GM12878 (cell line): ENCODE data around the gene EPGN. TPM values are rescaled to one million over a fixed set of nuclear protein-coding genes. Genes with fewer than 3 reads are reported as not detected.

Experiments used
- ATAC-seq: fragments of 200-7000 bp; cut with Tn5 transposase; 3 replicates; pipeline ENCODE4 v1.9.1; 2020; ENCODE audit warnings: mild to moderate bottlenecking, moderate library complexity
- BruUV-seq: library from RNA; stranded (reverse); fragments of 400-500 nt; replicated peaks from 2 replicates; lab custom pipeline; 2021; lab: Mats Ljungman, UMichigan
- CTCF ChIA-PET: fragments of 300-600 bp; sonication (Branson Sonifier 250); formaldehyde crosslinking; extraction: SDS; loops from one replicate; lab custom pipeline; 2021; ENCODE audit warnings: inconsistent platforms; lab: Yijun Ruan, JAX
- POLR2A ChIA-PET: fragments of 350-600 bp; formaldehyde crosslinking; extraction: SDS; loops from one replicate; lab custom pipeline; 2021; ENCODE audit warnings: inconsistent platforms; lab: Charles Lee
- RAD21 ChIA-PET: fragments of 300-600 bp; sonication (Branson Sonifier 250); formaldehyde crosslinking; loops from one replicate; lab custom pipeline; 2023; ENCODE audit warnings: antibody characterized with exemption; ENCODE audit not compliant: unreplicated experiment; lab: Charles Lee
- SMC1A ChIA-PET: fragments of 300-600 bp; sonication (Branson Sonifier 250); formaldehyde crosslinking; loops from one replicate; lab custom pipeline; 2023; ENCODE audit not compliant: unreplicated experiment, uncharacterized antibody; lab: Charles Lee
- DNase-seq: peaks from one replicate; pipeline ENCODE4 v3.0.0-alpha.2; 2011; ENCODE audit warnings: low read depth, low spot score
- FAIRE-seq: peaks from 3 replicates; lab custom pipeline; 2011; peaks lifted over from hg19 to GRCh38; lab: Jason Lieb, UNC
- H2AFZ ChIP-seq: 2 replicates; pipeline ENCODE4 v1.6.0; 2011; ENCODE audit warnings: low read depth, low read length, control low read depth; ENCODE audit not compliant: control insufficient read depth
- H3K27ac ChIP-seq: 2 replicates; pipeline ENCODE4 v1.5.1; 2011; ENCODE audit warnings: control low read depth; ENCODE audit not compliant: control insufficient read depth, insufficient read depth
- H3K27me3 ChIP-seq, 2 experiments: replicated peaks in 1 of 2; 2 replicates each; pipeline versions ENCODE4 v1.6.0 to v1.6.1; 2011; ENCODE audit warnings: low read length in 1 of 2; ENCODE audit not compliant: control insufficient read depth in 2 of 2, insufficient read depth in 2 of 2
- H3K36me3 ChIP-seq, 2 experiments: 2 replicates each; pipeline ENCODE4 v1.5.1; 2011; ENCODE audit warnings: low read length in 1 of 2; ENCODE audit not compliant: control insufficient read depth in 2 of 2, insufficient read depth in 2 of 2
- H3K4me1 ChIP-seq: 2 replicates; pipeline ENCODE4 v1.6.1; 2011; ENCODE audit warnings: mild to moderate bottlenecking, low read length, moderate library complexity, mixed read lengths; ENCODE audit not compliant: control insufficient read depth, insufficient read depth
- H3K4me2 ChIP-seq: 2 replicates; pipeline ENCODE4 v1.6.0; 2011; ENCODE audit warnings: control low read depth; ENCODE audit not compliant: control insufficient read depth, insufficient read depth
- H3K4me3 ChIP-seq: fragments of 200-600 bp; sonication (generic); 2 replicates; pipeline ENCODE4 v1.5.1; 2016
- H3K79me2 ChIP-seq: 2 replicates; pipeline ENCODE4 v1.6.0; 2011; ENCODE audit warnings: low read length; ENCODE audit not compliant: control insufficient read depth, insufficient read depth
- H3K9ac ChIP-seq: 2 replicates; pipeline ENCODE4 v1.8.0; 2011; ENCODE audit warnings: low read length, control low read depth, mixed read lengths; ENCODE audit not compliant: control insufficient read depth, insufficient read depth
- H3K9me3 ChIP-seq: replicated peaks from 3 replicates; pipeline ENCODE4 v1.5.1; 2011; ENCODE audit warnings: mild to moderate bottlenecking, low read length; ENCODE audit not compliant: control insufficient read depth, insufficient read depth
- H4K20me1 ChIP-seq: 2 replicates; pipeline ENCODE4 v1.6.0; 2011; ENCODE audit not compliant: control insufficient read depth, insufficient read depth
- BHLHE40 ChIP-seq, 2 experiments: fragments of 450-650 bp in 1 of 2; IDR thresholded peaks; 2 replicates each; pipeline ENCODE4 v1.6.1; 2011 to 2017; ENCODE audit warnings: low read depth in 2 of 2, borderline replicate concordance in 1 of 2, improper control_type of control experiment in 1 of 2, low read length in 1 of 2, mild to moderate bottlenecking in 1 of 2
- HDGF ChIP-seq: fragments of 450-650 bp; IDR thresholded peaks from 2 replicates; pipeline ENCODE4 v1.6.1; 2016; ENCODE audit warnings: antibody characterized with exemption
- IRF5 ChIP-seq: fragments of 450-650 bp; IDR thresholded peaks from 2 replicates; pipeline ENCODE4 v1.6.1; 2017; ENCODE audit warnings: borderline replicate concordance
- KDM1A ChIP-seq: fragments of 200-600 bp; sonication (generic); IDR thresholded peaks from 2 replicates; pipeline ENCODE4 v1.6.1; 2016; ENCODE audit warnings: borderline replicate concordance
- MYC ChIP-seq: IDR thresholded peaks from 2 replicates; pipeline ENCODE4 v1.6.1; 2011; ENCODE audit warnings: mild to moderate bottlenecking, low read length, moderate library complexity, inconsistent platforms; ENCODE audit not compliant: insufficient read depth, insufficient replicate concordance, insufficient read length, severe bottlenecking
- NR2C1 ChIP-seq: fragments of 450-650 bp; IDR thresholded peaks from 2 replicates; pipeline ENCODE4 v1.6.1; 2017; ENCODE audit warnings: antibody characterized with exemption, mild to moderate bottlenecking, moderate library complexity
- POLR2AphosphoS5 ChIP-seq: IDR thresholded peaks from 2 replicates; pipeline ENCODE4 v1.6.1; 2011; ENCODE audit warnings: mild to moderate bottlenecking, low read length, inconsistent platforms
- RB1 ChIP-seq: fragments of 450-650 bp; formaldehyde crosslinking; IDR thresholded peaks from 2 replicates; pipeline ENCODE4 v1.6.1; 2017; ENCODE audit warnings: mild to moderate bottlenecking, borderline replicate concordance
- RELA ChIP-seq: fragments of 450-650 bp; IDR thresholded peaks from 2 replicates; pipeline ENCODE4 v1.8.0; 2014; ENCODE audit warnings: borderline replicate concordance; ENCODE audit not compliant: partially characterized antibody
- STAT1 ChIP-seq: fragments of 450-650 bp; conservative IDR thresholded peaks from 2 replicates; pipeline ENCODE4 v1.6.1; 2014; ENCODE audit warnings: antibody characterized with exemption, mild to moderate bottlenecking
- ZBTB4 ChIP-seq: fragments of 450-650 bp; formaldehyde crosslinking; IDR thresholded peaks from 2 replicates; pipeline ENCODE4 v1.4.0; 2022; ENCODE audit warnings: mild to moderate bottlenecking, moderate library complexity
- ZNF217 ChIP-seq: fragments of 450-650 bp; IDR thresholded peaks from 2 replicates; pipeline ENCODE4 v1.6.1; 2017; ENCODE audit warnings: antibody characterized with exemption, mild to moderate bottlenecking
- ZSCAN29 ChIP-seq: fragments of 450-650 bp; IDR thresholded peaks from 2 replicates; pipeline ENCODE4 v1.6.1; 2017; ENCODE audit warnings: mild to moderate bottlenecking, moderate library complexity
- WGBS: methylation state at CpG from one replicate; pipeline ENCODE4 v1.1.6; 2016; ENCODE audit warnings: low lambda C conversion rate; ENCODE audit not compliant: insufficient replicate concordance, insufficient coverage; ENCODE audit errors: missing lambda C conversion rate; 5-methylcytosine and 5-hydroxymethylcytosine counted together
- in situ Hi-C: fragments of 300-500 bp; cut with MboI; formaldehyde crosslinking; loops from 9 replicates; pipeline ENCODE4 v1.14.3; 2018; ENCODE audit warnings: mixed read lengths
- intact Hi-C: fragments of 100-400 bp; cut with micrococcal nuclease; formaldehyde crosslinking; loops from one replicate; pipeline ENCODE4 v1.14.2; 2022; ENCODE audit not compliant: unreplicated experiment
- polyA plus RNA-seq, 11 experiments: library from polyadenylated mRNA; depleted of rRNA in 4 of 11; unstranded in 6 of 11; stranded (reverse) in 5 of 11; fragments of >200 nt; fragmentation: Nextera tagmentation in 4 of 11; fragmentation: Illumina TruSeq in 1 of 11; extraction: Ambion mirVana in 4 of 11; extraction: Trizol in 1 of 11; gene quantifications; 1 replicate in 1 of 11; 2 replicates in 10 of 11; pipeline versions ENCODE4 v1.2.1 to v1.2.3, GENCODE V29; 2011 to 2016; ENCODE audit warnings: inconsistent platforms in 2 of 11, missing spikeins in 2 of 11, low read depth in 1 of 11
- total RNA-seq, 4 experiments: library from RNA; depleted of rRNA in 3 of 4; stranded (reverse); fragments of >200 nt in 3 of 4; fragmentation: Illumina TruSeq in 1 of 4; extraction: Trizol in 1 of 4; gene quantifications; 2 replicates each; pipeline versions ENCODE4 v1.2.1 to v1.2.3, GENCODE V29; 2013 to 2021
- TF ChIP-seq, protein P1 (sequence below): IDR thresholded peaks from 2 replicates; pipeline ENCODE4 v1.6.1; 2011; ENCODE audit warnings: low read depth, low read length, improper control_type of control experiment, borderline replicate concordance
- TF ChIP-seq, protein P2 (sequence below): fragments of 450-650 bp; IDR thresholded peaks from 2 replicates; pipeline ENCODE4 v1.6.1; 2017; ENCODE audit warnings: mild to moderate bottlenecking

Gene EPGN
- total and polyA plus RNA-seq, 10 of the 15 experiments (the other 5 are each of a cell fraction or from before 2014, with no cell fraction given): 0.06 to 0.54 (median 0.28) TPM; not detected in 6

DNA sequence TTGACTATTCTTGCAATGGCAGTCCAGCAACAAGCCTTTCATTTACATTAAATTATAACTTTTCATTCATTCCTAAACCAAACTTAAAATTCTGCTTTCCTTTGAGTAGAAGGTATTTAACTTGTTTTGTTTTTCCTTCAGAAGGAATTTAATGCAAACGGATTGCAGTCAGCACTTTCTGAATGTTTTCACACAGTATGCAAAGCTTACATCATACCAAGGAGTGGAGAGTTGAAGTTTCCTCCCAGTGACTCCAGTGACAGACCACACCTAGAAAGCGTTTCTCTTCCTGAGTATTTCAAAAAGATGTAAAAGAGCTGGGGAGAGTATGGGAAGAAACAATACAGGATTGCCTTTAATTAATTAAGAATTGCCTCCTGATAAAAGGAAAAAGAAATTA lies 8.1 kb downstream of the EPGN start:
- no peak overlapping the region for H3K4me3 ChIP-seq
- intact Hi-C loops (no loop called here), in situ Hi-C loops (no loop called here)
- no peak overlapping the region for H3K9ac ChIP-seq
- H4K20me1 ChIP-seq: no peaks in the 10 kb centered on the region
- no peak overlapping the region for H2AFZ ChIP-seq
- no peak overlapping the region for H3K4me2 ChIP-seq
- RAD21 ChIA-PET: interaction anchor here (0.7 to 2.0 kb wide), 3 partner anchors 10 to 136 kb away, joined by 3 to 7 read pairs (median 6); no protein-coding TSS in a partner anchor
- SMC1A ChIA-PET: interaction anchor here (0.6 to 3.2 kb wide), 4 partner anchors 88 to 751 kb away, joined by 3 to 13 read pairs (median 5); no protein-coding TSS in a partner anchor
- DNase-seq (no peak), FAIRE-seq (no peak), ATAC-seq (no peak)
- H3K4me1 ChIP-seq: peaks cover 9% of the 10 kb centered on the region
- 66% methylated on average over 2 of the region's 2 CpGs for WGBS
- no peaks in the 10 kb centered on the region for H3K27me3 ChIP-seq
- CTCF ChIA-PET: interaction anchor here (0.6 to 7.1 kb wide), 4 partner anchors 88 to 360 kb away, joined by 3 to 55 read pairs (median 12); no protein-coding TSS in a partner anchor
- H3K27ac ChIP-seq: no peak overlapping the region
- POLR2A ChIA-PET: no interaction called here
- H3K36me3 ChIP-seq: no peaks in the 10 kb centered on the region
- no peaks in the 10 kb centered on the region for H3K9me3 ChIP-seq
- TF ChIP-seq, protein P1, sequence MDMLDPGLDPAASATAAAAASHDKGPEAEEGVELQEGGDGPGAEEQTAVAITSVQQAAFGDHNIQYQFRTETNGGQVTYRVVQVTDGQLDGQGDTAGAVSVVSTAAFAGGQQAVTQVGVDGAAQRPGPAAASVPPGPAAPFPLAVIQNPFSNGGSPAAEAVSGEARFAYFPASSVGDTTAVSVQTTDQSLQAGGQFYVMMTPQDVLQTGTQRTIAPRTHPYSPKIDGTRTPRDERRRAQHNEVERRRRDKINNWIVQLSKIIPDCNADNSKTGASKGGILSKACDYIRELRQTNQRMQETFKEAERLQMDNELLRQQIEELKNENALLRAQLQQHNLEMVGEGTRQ: no peak
- TF ChIP-seq RELA (no peak), POLR2AphosphoS5 (no peak), STAT1 (no peak), MYC (no peak), RB1 (no peak), ZNF217 (no peak), IRF5 (no peak), HDGF (no peak), ZBTB4 (CRISPR knock-in tag) (no peak), BHLHE40 (IDR thresholded peaks at IDR 0.05; ENCODE audit: borderline replicate concordance in 1 of 2, low read depth in 2 of 2, low read length in 1 of 2) (no peak), KDM1A (no peak), ZSCAN29 (no peak), NR2C1 (no peak)
- TF ChIP-seq, protein P2, sequence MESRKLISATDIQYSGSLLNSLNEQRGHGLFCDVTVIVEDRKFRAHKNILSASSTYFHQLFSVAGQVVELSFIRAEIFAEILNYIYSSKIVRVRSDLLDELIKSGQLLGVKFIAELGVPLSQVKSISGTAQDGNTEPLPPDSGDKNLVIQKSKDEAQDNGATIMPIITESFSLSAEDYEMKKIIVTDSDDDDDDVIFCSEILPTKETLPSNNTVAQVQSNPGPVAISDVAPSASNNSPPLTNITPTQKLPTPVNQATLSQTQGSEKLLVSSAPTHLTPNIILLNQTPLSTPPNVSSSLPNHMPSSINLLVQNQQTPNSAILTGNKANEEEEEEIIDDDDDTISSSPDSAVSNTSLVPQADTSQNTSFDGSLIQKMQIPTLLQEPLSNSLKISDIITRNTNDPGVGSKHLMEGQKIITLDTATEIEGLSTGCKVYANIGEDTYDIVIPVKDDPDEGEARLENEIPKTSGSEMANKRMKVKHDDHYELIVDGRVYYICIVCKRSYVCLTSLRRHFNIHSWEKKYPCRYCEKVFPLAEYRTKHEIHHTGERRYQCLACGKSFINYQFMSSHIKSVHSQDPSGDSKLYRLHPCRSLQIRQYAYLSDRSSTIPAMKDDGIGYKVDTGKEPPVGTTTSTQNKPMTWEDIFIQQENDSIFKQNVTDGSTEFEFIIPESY: no peak
- H3K79me2 ChIP-seq: no peaks in the 10 kb centered on the region
- no TSS peak for BruUV-seq
